IMR-90 (cell line): ENCODE data around the gene ZNF207. TPM values are rescaled to one million over a fixed set of nuclear protein-coding genes. Genes with fewer than 3 reads are reported as not detected.

Experiments
- ATAC-seq: fragments of 200-7000 bp; cut with Tn5 transposase; 2 replicates; pipeline ENCODE4 v1.9.1; 2020; ENCODE audit warnings: low read depth, mild to moderate bottlenecking, moderate library complexity
- BruUV-seq: library from RNA; stranded (reverse); fragments of 400-500 nt; replicated peaks from 2 replicates; lab custom pipeline; 2021; lab: Mats Ljungman, UMichigan
- CTCF ChIA-PET: fragments of 300-600 bp; formaldehyde crosslinking; extraction: SDS; loops from one replicate; lab custom pipeline; 2021; ENCODE audit warnings: antibody characterized with exemption; lab: Yijun Ruan, JAX
- POLR2A ChIA-PET: fragments of 300-600 bp; sonication (Branson Sonifier 250); formaldehyde crosslinking; loops from one replicate; lab custom pipeline; 2022; ENCODE audit warnings: antibody characterized with exemption; ENCODE audit not compliant: unreplicated experiment; lab: Charles Lee
- DNase-seq: peaks from one replicate; pipeline ENCODE4 v3.0.0; 2013
- H2AFZ ChIP-seq: replicated peaks from 2 replicates; pipeline ENCODE3; 2013; ENCODE audit warnings: low read length, mild to moderate bottlenecking; ENCODE audit not compliant: poor library complexity
- H2AK5ac ChIP-seq: 2 replicates; pipeline ENCODE4 v1.6.1; 2013; ENCODE audit warnings: low read depth, low read length, inconsistent platforms
- H2AK9ac ChIP-seq: replicated peaks from 2 replicates; pipeline ENCODE3; 2013; ENCODE audit warnings: mild to moderate bottlenecking, low read depth, low read length, moderate library complexity; ENCODE audit not compliant: poor library complexity
- H2BK120ac ChIP-seq: 2 replicates; pipeline ENCODE4 v1.6.1; 2013; ENCODE audit warnings: low read depth, low read length, inconsistent platforms
- H2BK15ac ChIP-seq: 3 replicates; pipeline ENCODE4 v1.6.1; 2013; ENCODE audit warnings: low read depth, low read length, inconsistent platforms
- H2BK20ac ChIP-seq: 2 replicates; pipeline ENCODE4 v1.6.1; 2013; ENCODE audit warnings: low read depth, mild to moderate bottlenecking, inconsistent platforms, low read length, moderate library complexity
- H2BK5ac ChIP-seq: 2 replicates; pipeline ENCODE4 v1.6.1; 2013; ENCODE audit warnings: mild to moderate bottlenecking, low read depth, low read length, inconsistent platforms; ENCODE audit not compliant: poor library complexity, severe bottlenecking
- H3K14ac ChIP-seq: replicated peaks from 2 replicates; pipeline ENCODE4 v1.6.1; 2013; ENCODE audit warnings: low read depth, low read length, inconsistent platforms
- H3K18ac ChIP-seq: 2 replicates; pipeline ENCODE4 v1.6.1; 2013; ENCODE audit warnings: low read depth, low read length, control low read depth
- H3K23ac ChIP-seq: 2 replicates; pipeline ENCODE4 v1.6.1; 2013; ENCODE audit warnings: low read depth, low read length, inconsistent platforms
- H3K27ac ChIP-seq: 2 replicates; pipeline ENCODE4 v1.5.1; 2013; ENCODE audit warnings: mild to moderate bottlenecking, control low read depth, low read length; ENCODE audit not compliant: insufficient read depth
- H3K27me3 ChIP-seq: 2 replicates; pipeline ENCODE4 v1.6.1; 2013; ENCODE audit warnings: low read length; ENCODE audit not compliant: control insufficient read depth, insufficient read depth
- H3K36me3 ChIP-seq: 2 replicates; pipeline ENCODE4 v1.6.1; 2013; ENCODE audit warnings: low read length, mixed read lengths; ENCODE audit not compliant: control insufficient read depth, insufficient read depth
- H3K4ac ChIP-seq: 2 replicates; pipeline ENCODE4 v1.6.1; 2013; ENCODE audit warnings: low read depth, low read length, inconsistent platforms
- H3K4me1 ChIP-seq: 2 replicates; pipeline ENCODE4 v1.6.1; 2013; ENCODE audit warnings: low read length, mixed read lengths; ENCODE audit not compliant: control insufficient read depth, insufficient read depth
- H3K4me2 ChIP-seq: 2 replicates; pipeline ENCODE4 v1.6.1; 2013; ENCODE audit warnings: low read depth, mild to moderate bottlenecking, control low read depth, low read length, moderate library complexity
- H3K4me3 ChIP-seq: 2 replicates; pipeline ENCODE4 v1.5.1; 2013; ENCODE audit warnings: low read depth, mild to moderate bottlenecking, control low read depth, low read length, moderate library complexity; ENCODE audit not compliant: insufficient read depth
- H3K56ac ChIP-seq: 2 replicates; pipeline ENCODE4 v1.6.1; 2013; ENCODE audit warnings: low read length, inconsistent platforms; ENCODE audit not compliant: insufficient read depth; ENCODE audit errors: extremely low read depth
- H3K79me1 ChIP-seq, 2 experiments: 2 replicates each; pipeline ENCODE4 v1.6.1; 2013; ENCODE audit warnings: low read length in 2 of 2, inconsistent platforms in 1 of 2, low read depth in 1 of 2
- H3K9ac ChIP-seq: 2 replicates; pipeline ENCODE4 v1.6.1; 2013; ENCODE audit warnings: low read depth, low read length, control low read depth
- H3K9me1 ChIP-seq: 2 replicates; pipeline ENCODE4 v1.6.1; 2013; ENCODE audit warnings: low read length, inconsistent platforms; ENCODE audit not compliant: insufficient read depth
- H3K9me3 ChIP-seq: 2 replicates; pipeline ENCODE4 v1.6.1; 2013; ENCODE audit warnings: low read length; ENCODE audit not compliant: control insufficient read depth, insufficient read depth
- H4K20me1 ChIP-seq: 2 replicates; pipeline ENCODE4 v1.6.1; 2013; ENCODE audit warnings: low read length, inconsistent platforms; ENCODE audit not compliant: insufficient read depth
- H4K5ac ChIP-seq: 2 replicates; pipeline ENCODE4 v1.6.1; 2013; ENCODE audit warnings: mild to moderate bottlenecking, low read depth, low read length, control low read depth
- H4K8ac ChIP-seq, 2 experiments: 2 replicates each; pipeline ENCODE4 v1.6.1; 2013; ENCODE audit warnings: low read depth in 2 of 2, low read length in 2 of 2, control low read depth in 1 of 2, inconsistent platforms in 1 of 2
- H4K91ac ChIP-seq: 2 replicates; pipeline ENCODE4 v1.6.1; 2013; ENCODE audit warnings: low read depth, low read length, inconsistent platforms; ENCODE audit not compliant: insufficient read depth
- BHLHE40 ChIP-seq: fragments of 150-350 bp; IDR thresholded peaks from 2 replicates; pipeline ENCODE4 v1.6.1; 2016; ENCODE audit warnings: mild to moderate bottlenecking, low read depth, low read length
- CEBPB ChIP-seq: IDR thresholded peaks from 2 replicates; pipeline ENCODE4 v1.6.1; 2012; ENCODE audit warnings: low read depth, low read length, improper control_type of control experiment
- CHD1 ChIP-seq: IDR thresholded peaks from 2 replicates; pipeline ENCODE4 v1.6.1; 2012; ENCODE audit warnings: low read depth, low read length, improper control_type of control experiment
- CTCF ChIP-seq: conservative IDR thresholded peaks from 2 replicates; pipeline ENCODE4 v1.5.1; 2012; ENCODE audit warnings: mild to moderate bottlenecking, low read depth, low read length, improper control_type of control experiment
- FOS ChIP-seq: fragments of 150-350 bp; IDR thresholded peaks from 2 replicates; pipeline ENCODE4 v1.6.1; 2016; ENCODE audit warnings: low read depth, low read length
- MAFK ChIP-seq: IDR thresholded peaks from 2 replicates; pipeline ENCODE4 v1.6.1; 2012; ENCODE audit warnings: low read depth, low read length, improper control_type of control experiment
- MAZ ChIP-seq: IDR thresholded peaks from 2 replicates; pipeline ENCODE4 v1.6.1; 2012; ENCODE audit warnings: low read depth, mild to moderate bottlenecking, low read length, improper control_type of control experiment, moderate library complexity, borderline replicate concordance
- MXI1 ChIP-seq: IDR thresholded peaks from 2 replicates; pipeline ENCODE4 v1.6.1; 2012; ENCODE audit warnings: low read depth, mild to moderate bottlenecking, low read length, moderate library complexity, borderline replicate concordance
- NFE2L2 ChIP-seq: fragments of 150-350 bp; IDR thresholded peaks from 2 replicates; pipeline ENCODE4 v1.6.1; 2016; ENCODE audit warnings: low read depth, mild to moderate bottlenecking, low read length
- RAD21 ChIP-seq: IDR thresholded peaks from 2 replicates; pipeline ENCODE4 v1.6.1; 2012; ENCODE audit warnings: low read length, improper control_type of control experiment
- RCOR1 ChIP-seq: IDR thresholded peaks from 2 replicates; pipeline ENCODE4 v1.6.1; 2012; ENCODE audit warnings: mild to moderate bottlenecking, low read length, improper control_type of control experiment; ENCODE audit not compliant: insufficient replicate concordance
- RFX5 ChIP-seq: IDR thresholded peaks from 2 replicates; pipeline ENCODE4 v1.8.0; 2012; ENCODE audit warnings: low read depth, mild to moderate bottlenecking, low read length, moderate library complexity
- SMC3 ChIP-seq: fragments of 150-350 bp; IDR thresholded peaks from 2 replicates; pipeline ENCODE4 v1.6.1; 2016; ENCODE audit warnings: low read depth, mild to moderate bottlenecking, antibody characterized with exemption, low read length, moderate library complexity
- WGBS, 2 experiments: methylation state at CpG; one replicate each; pipeline versions ENCODE4 v1.1.5 to v1.1.7; 2013; ENCODE audit warnings: missing lambda C conversion rate in 2 of 2; ENCODE audit not compliant: insufficient read length in 1 of 2; ENCODE audit errors: extremely low coverage in 2 of 2; 5-methylcytosine and 5-hydroxymethylcytosine counted together
- dilution Hi-C: fragments of 300-500 bp; cut with HindIII; formaldehyde crosslinking; loops from one replicate; pipeline ENCODE4 v1.14.3; 2018; ENCODE audit warnings: low sequenced_read_pairs; ENCODE audit not compliant: unreplicated experiment
- in situ Hi-C: fragments of 300-500 bp; cut with MboI; formaldehyde crosslinking; loops from 3 replicates; pipeline ENCODE4 v1.14.3; 2019; ENCODE audit warnings: low sequenced_read_pairs, inconsistent platforms, mixed read lengths
- intact Hi-C: fragments of 100-400 bp; cut with micrococcal nuclease; formaldehyde crosslinking; loops from 2 replicates; pipeline ENCODE4 v1.10.0; 2022
- polyA plus RNA-seq, 3 experiments: library from polyadenylated mRNA; depleted of rRNA; stranded (reverse); fragments of >200 nt; gene quantifications; 2 replicates each; pipeline ENCODE4 v1.2.3, GENCODE V29; 2012; ENCODE audit warnings: low replicate concordance in 1 of 3
- total RNA-seq: library from RNA; depleted of rRNA; stranded (reverse); fragments of >200 nt; gene quantifications from 2 replicates; pipeline ENCODE4 v1.2.3, GENCODE V29; 2012
- TF ChIP-seq, protein P1 (sequence below): fragments of 150-350 bp; IDR thresholded peaks from 2 replicates; pipeline ENCODE4 v1.6.1; 2016; ENCODE audit warnings: low read depth, mild to moderate bottlenecking, low read length, moderate library complexity, borderline replicate concordance

Gene ZNF207
- total and polyA plus RNA-seq, 2 of the 4 experiments (the other 2 are of a cell fraction): 199 to 207 TPM

- Histone ChIP-seq H3K9ac (no peak overlapping the region), H3K18ac (no peak overlapping the region), H3K14ac (no peak overlapping the region), H3K4me1 (peaks cover 2% of the 10 kb centered on the region), H3K56ac (no peak overlapping the region), H2BK20ac (no peak overlapping the region), H3K79me1 (peaks cover 8 to 16% of the 10 kb centered on the region in 2 experiments), H3K27me3 (no peaks in the 10 kb centered on the region), H3K4me3 (no peak overlapping the region), H4K20me1 (peaks cover 34% of the 10 kb centered on the region), H2AK5ac (no peak overlapping the region), H3K9me3 (no peaks in the 10 kb centered on the region), H3K23ac (no peak overlapping the region), H3K4me2 (no peak overlapping the region), H3K36me3 (peaks cover 2% of the 10 kb centered on the region), H2AFZ (no peak overlapping the region), H2BK15ac (no peak overlapping the region), H3K9me1 (no peaks in the 10 kb centered on the region; the same call in 1 of the 2 replicates), H2AK9ac (no peak overlapping the region), H2BK5ac (no peak overlapping the region), H4K5ac (no peak overlapping the region), H3K4ac (no peak overlapping the region), H3K27ac (no peak overlapping the region), H4K91ac (no peak overlapping the region), H2BK120ac (no peak overlapping the region), H4K8ac (no peak overlapping the region; a peak in 1 of 4 replicates)
- dilution Hi-C loops: no loop called here
- POLR2A ChIA-PET: no interaction called here
- TF ChIP-seq MAZ (no peak), MXI1 (no peak), BHLHE40 (no peak), MAFK (no peak), RCOR1 (no peak), CTCF (no peak), RFX5 (no peak), CEBPB (no peak), SMC3 (no peak), CHD1 (no peak), FOS (no peak), NFE2L2 (no peak), RAD21 (no peak)
- TF ChIP-seq, protein P1, sequence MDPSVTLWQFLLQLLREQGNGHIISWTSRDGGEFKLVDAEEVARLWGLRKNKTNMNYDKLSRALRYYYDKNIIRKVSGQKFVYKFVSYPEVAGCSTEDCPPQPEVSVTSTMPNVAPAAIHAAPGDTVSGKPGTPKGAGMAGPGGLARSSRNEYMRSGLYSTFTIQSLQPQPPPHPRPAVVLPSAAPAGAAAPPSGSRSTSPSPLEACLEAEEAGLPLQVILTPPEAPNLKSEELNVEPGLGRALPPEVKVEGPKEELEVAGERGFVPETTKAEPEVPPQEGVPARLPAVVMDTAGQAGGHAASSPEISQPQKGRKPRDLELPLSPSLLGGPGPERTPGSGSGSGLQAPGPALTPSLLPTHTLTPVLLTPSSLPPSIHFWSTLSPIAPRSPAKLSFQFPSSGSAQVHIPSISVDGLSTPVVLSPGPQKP: no peak
- in situ Hi-C loops: no loop called here
- DNase-seq (no peak), ATAC-seq (no peak)
- no TSS peak for BruUV-seq
- CTCF ChIA-PET: no interaction called here
- intact Hi-C loops: no loop called here
- 80% methylated on average over 1 of the region's 2 CpGs; no CpG with 5 or more reads in 1 of the 2 experiments for WGBS, 2 experiments
These were observed 1.5 kb upstream of the ZNF207 start for GRCh38 chr17:32348483-32348800.
